ENCODE data around the gene SNX5. TPM values are rescaled to one million over a fixed set of nuclear protein-coding genes. Genes with fewer than 3 reads are reported as not detected.

Gene SNX5
- polyA plus RNA-seq, 1 donor (not counting 4 experiments of a cell fraction or from before 2014, with no cell fraction given), result 187 TPM

GRCh38 chr20:17992224-17992637 lies 23.6 kb upstream of the SNX5 start:
- no peaks in the 10 kb centered on the region for H3K27me3 ChIP-seq (ENCODE audit: control insufficient read depth, extremely low read depth, insufficient read depth, low read length)
- TF ChIP-seq, protein P1, sequence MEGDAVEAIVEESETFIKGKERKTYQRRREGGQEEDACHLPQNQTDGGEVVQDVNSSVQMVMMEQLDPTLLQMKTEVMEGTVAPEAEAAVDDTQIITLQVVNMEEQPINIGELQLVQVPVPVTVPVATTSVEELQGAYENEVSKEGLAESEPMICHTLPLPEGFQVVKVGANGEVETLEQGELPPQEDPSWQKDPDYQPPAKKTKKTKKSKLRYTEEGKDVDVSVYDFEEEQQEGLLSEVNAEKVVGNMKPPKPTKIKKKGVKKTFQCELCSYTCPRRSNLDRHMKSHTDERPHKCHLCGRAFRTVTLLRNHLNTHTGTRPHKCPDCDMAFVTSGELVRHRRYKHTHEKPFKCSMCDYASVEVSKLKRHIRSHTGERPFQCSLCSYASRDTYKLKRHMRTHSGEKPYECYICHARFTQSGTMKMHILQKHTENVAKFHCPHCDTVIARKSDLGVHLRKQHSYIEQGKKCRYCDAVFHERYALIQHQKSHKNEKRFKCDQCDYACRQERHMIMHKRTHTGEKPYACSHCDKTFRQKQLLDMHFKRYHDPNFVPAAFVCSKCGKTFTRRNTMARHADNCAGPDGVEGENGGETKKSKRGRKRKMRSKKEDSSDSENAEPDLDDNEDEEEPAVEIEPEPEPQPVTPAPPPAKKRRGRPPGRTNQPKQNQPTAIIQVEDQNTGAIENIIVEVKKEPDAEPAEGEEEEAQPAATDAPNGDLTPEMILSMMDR (optimal IDR thresholded peaks at IDR 0.05 in 1 of 3, IDR thresholded peaks at IDR 0.05 in 1 of 3, conservative IDR thresholded peaks at IDR 0.05 in 1 of 3; ENCODE audit: extremely low read depth in 1 of 3, insufficient read depth in 2 of 3, low read length in 3 of 3), result no peak
- TF ChIP-seq EZH2 (IDR thresholded peaks at IDR 0.05; ENCODE audit: low read length), result no peak
- DNase-seq (ENCODE audit: low read depth, low spot score), result no peak
- H3K36me3 ChIP-seq (ENCODE audit: control insufficient read depth in 2 of 2, extremely low read depth in 1 of 2, insufficient read depth in 2 of 2, low read length in 2 of 2), result peaks cover 6 to 8% of the 10 kb centered on the region in 2 experiments
- H2AFZ ChIP-seq (ENCODE audit: control insufficient read depth, low read length), result no peak overlapping the region
- H3K4me2 ChIP-seq (ENCODE audit: control insufficient read depth, extremely low read depth, insufficient read depth, low read depth, low read length), result no peak overlapping the region
- dilution Hi-C loops (cut with MboI; ENCODE audit: extremely low pct_ligation_motif_present, low sequenced_read_pairs), result no loop called here
- H3K79me2 ChIP-seq (ENCODE audit: control insufficient read depth, insufficient read depth, low read length), result no peaks in the 10 kb centered on the region
- H3K4me3 ChIP-seq (ENCODE audit: control insufficient read depth in 2 of 3, extremely low read depth in 1 of 3, insufficient read depth in 2 of 3, low read depth in 1 of 3, low read length in 3 of 3), result no peak overlapping the region
- no peak overlapping the region for H3K27ac ChIP-seq (ENCODE audit: control insufficient read depth, insufficient read depth, low read length)
- no peaks in the 10 kb centered on the region for H3K9me3 ChIP-seq (ENCODE audit: control insufficient read depth, low read depth, low read length)
- FAIRE-seq, result no peak
- peaks cover 7% of the 10 kb centered on the region for H3K4me1 ChIP-seq (ENCODE audit: control insufficient read depth, extremely low read depth, insufficient read depth, low read length)
- H3K9ac ChIP-seq (ENCODE audit: control insufficient read depth, extremely low read depth, insufficient read depth, low read length), result no peak overlapping the region
- no peaks in the 10 kb centered on the region for H3K9me1 ChIP-seq (ENCODE audit: control insufficient read depth, extremely low read depth, insufficient read depth, low read length)
- no peaks in the 10 kb centered on the region for H4K20me1 ChIP-seq (ENCODE audit: control insufficient read depth, extremely low read depth, insufficient read depth, low read length)

DNA sequence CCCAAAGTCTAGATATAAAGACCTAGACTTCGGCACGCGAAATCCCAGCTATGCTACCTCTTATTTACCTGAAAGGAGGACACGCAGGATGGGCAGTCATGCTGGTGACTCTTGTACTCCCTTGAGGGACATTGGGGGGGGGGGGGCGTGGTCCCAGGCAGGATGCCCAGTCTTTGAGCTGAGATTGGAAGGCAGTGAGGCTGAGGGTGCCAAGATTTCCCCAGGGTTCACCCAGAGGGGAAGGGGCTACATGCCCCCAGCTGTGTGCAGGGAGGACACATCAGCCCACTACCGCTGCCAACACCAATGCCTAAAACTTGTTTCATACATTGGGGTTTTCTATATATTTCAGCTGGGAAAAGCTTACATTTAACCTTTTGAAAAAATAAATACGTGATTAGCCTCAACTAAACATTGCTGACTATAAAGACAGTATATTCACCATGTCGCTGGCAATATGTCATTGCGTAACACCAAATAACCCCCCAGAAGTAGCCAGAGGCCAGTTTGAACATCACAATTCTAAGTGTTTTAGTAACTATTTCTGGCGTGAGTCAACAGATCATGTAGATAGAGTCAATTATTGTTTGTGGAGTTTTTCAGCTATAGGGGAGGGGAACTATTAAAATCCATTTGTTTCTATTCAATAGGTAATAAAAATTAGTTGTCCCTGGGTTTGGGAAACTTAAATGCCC lies 21.8 kb upstream of the SNX5 start:
- H3K9me3 ChIP-seq (ENCODE audit: control insufficient read depth, low read depth, low read length), result no peaks in the 10 kb centered on the region
- no peak overlapping the region for H2AFZ ChIP-seq (ENCODE audit: control insufficient read depth, low read length)
- dilution Hi-C loops (cut with MboI; ENCODE audit: extremely low pct_ligation_motif_present, low sequenced_read_pairs), result no loop called here
- H3K4me1 ChIP-seq (ENCODE audit: control insufficient read depth, extremely low read depth, insufficient read depth, low read length), result no peaks in the 10 kb centered on the region
- FAIRE-seq, result no peak
- no peaks in the 10 kb centered on the region for H3K27me3 ChIP-seq (ENCODE audit: control insufficient read depth, extremely low read depth, insufficient read depth, low read length)
- H3K79me2 ChIP-seq (ENCODE audit: control insufficient read depth, insufficient read depth, low read length), result no peaks in the 10 kb centered on the region
- DNase-seq (ENCODE audit: low read depth, low spot score), result no peak
- no peaks in the 10 kb centered on the region for H3K9me1 ChIP-seq (ENCODE audit: control insufficient read depth, extremely low read depth, insufficient read depth, low read length)
- H3K4me3 ChIP-seq (ENCODE audit: control insufficient read depth in 2 of 3, extremely low read depth in 1 of 3, insufficient read depth in 2 of 3, low read depth in 1 of 3, low read length in 3 of 3), result no peak overlapping the region
- H3K27ac ChIP-seq (ENCODE audit: control insufficient read depth, insufficient read depth, low read length), result no peak overlapping the region
- H3K36me3 ChIP-seq (ENCODE audit: control insufficient read depth in 2 of 2, extremely low read depth in 1 of 2, insufficient read depth in 2 of 2, low read length in 2 of 2), result peaks cover 6 to 8% of the 10 kb centered on the region in 2 experiments
- H3K9ac ChIP-seq (ENCODE audit: control insufficient read depth, extremely low read depth, insufficient read depth, low read length), result no peak overlapping the region
- H4K20me1 ChIP-seq (ENCODE audit: control insufficient read depth, extremely low read depth, insufficient read depth, low read length), result no peaks in the 10 kb centered on the region
- no peak overlapping the region for H3K4me2 ChIP-seq (ENCODE audit: control insufficient read depth, extremely low read depth, insufficient read depth, low read depth, low read length)
- no peak for TF ChIP-seq EZH2 (IDR thresholded peaks at IDR 0.05; ENCODE audit: low read length)
- TF ChIP-seq, protein P1 (optimal IDR thresholded peaks at IDR 0.05 in 1 of 3, IDR thresholded peaks at IDR 0.05 in 1 of 3, conservative IDR thresholded peaks at IDR 0.05 in 1 of 3; ENCODE audit: extremely low read depth in 1 of 3, insufficient read depth in 2 of 3, low read length in 3 of 3), result no peak

Data from keratinocyte (primary cell).